ENCODE measurements around the gene FMNL2.

DNA sequence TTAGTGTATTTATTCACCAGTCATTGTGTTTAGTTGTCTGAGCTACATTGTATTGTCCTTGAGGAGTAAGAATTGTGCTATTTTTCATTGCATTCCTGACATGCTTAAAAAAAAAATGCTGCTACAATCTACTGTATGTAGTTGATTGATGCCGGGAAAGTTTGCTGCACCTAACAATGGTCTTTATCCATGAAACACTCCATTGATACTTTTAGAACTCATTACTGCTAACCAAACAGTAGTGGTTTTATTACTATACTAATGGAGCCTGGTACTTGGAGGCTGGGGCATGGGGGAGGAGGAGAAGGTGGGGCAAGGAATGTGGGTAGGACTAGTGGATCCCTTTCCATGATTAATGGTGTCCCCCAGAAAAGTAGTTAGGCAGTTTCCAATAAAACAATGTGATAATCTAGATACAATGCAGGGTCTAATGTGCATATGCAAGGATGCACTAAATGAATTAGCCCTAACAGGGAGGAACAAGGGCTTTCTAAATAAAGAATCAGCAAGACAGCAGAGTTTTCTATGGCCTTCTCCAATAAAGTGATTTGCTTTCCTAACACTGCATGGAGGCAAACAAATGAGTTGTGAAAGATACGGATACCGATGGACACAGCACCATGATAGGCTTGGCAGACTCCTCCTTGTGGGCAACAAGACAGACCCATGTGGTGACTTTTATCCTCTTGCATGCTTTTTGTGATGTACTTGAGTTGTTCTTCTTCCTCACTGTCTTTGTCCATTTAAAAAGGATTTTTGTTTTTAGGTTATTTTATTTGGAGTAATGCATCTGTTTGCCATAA lies 78.5 kb downstream of the FMNL2 start:
- TF ChIP-seq RARB (CRISPR knock-in tag; IDR thresholded peaks at IDR 0.05) (no peak), GLIS3 (CRISPR knock-in tag; IDR thresholded peaks at IDR 0.05) (no peak), POU6F1 (CRISPR knock-in tag; IDR thresholded peaks at IDR 0.05; ENCODE audit: borderline replicate concordance, low read depth) (no peak)
- TF ChIP-seq, protein P1, sequence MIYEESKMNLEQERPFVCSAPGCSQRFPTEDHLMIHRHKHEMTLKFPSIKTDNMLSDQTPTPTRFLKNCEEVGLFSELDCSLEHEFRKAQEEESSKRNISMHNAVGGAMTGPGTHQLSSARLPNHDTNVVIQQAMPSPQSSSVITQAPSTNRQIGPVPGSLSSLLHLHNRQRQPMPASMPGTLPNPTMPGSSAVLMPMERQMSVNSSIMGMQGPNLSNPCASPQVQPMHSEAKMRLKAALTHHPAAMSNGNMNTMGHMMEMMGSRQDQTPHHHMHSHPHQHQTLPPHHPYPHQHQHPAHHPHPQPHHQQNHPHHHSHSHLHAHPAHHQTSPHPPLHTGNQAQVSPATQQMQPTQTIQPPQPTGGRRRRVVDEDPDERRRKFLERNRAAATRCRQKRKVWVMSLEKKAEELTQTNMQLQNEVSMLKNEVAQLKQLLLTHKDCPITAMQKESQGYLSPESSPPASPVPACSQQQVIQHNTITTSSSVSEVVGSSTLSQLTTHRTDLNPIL (CRISPR knock-in tag; IDR thresholded peaks at IDR 0.05; ENCODE audit: low read depth), result no peak
- TF ChIP-seq, protein P2, sequence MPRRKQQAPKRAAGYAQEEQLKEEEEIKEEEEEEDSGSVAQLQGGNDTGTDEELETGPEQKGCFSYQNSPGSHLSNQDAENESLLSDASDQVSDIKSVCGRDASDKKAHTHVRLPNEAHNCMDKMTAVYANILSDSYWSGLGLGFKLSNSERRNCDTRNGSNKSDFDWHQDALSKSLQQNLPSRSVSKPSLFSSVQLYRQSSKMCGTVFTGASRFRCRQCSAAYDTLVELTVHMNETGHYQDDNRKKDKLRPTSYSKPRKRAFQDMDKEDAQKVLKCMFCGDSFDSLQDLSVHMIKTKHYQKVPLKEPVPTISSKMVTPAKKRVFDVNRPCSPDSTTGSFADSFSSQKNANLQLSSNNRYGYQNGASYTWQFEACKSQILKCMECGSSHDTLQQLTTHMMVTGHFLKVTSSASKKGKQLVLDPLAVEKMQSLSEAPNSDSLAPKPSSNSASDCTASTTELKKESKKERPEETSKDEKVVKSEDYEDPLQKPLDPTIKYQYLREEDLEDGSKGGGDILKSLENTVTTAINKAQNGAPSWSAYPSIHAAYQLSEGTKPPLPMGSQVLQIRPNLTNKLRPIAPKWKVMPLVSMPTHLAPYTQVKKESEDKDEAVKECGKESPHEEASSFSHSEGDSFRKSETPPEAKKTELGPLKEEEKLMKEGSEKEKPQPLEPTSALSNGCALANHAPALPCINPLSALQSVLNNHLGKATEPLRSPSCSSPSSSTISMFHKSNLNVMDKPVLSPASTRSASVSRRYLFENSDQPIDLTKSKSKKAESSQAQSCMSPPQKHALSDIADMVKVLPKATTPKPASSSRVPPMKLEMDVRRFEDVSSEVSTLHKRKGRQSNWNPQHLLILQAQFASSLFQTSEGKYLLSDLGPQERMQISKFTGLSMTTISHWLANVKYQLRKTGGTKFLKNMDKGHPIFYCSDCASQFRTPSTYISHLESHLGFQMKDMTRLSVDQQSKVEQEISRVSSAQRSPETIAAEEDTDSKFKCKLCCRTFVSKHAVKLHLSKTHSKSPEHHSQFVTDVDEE (CRISPR knock-in tag; IDR thresholded peaks at IDR 0.05), result no peak
